ENCODE data around the gene CHST2. TPM values are rescaled to one million over a fixed set of nuclear protein-coding genes. Genes with fewer than 3 reads are reported as not detected.

Gene CHST2
- total RNA-seq, 1 experiment from 2014 or later = 2.3 TPM

GRCh38 chr3:143078883-143079282 lies 40.7 kb upstream of the CHST2 start:
- ChIA-PET POLR2A (interaction anchor here (0.7 kb wide), 1 partner anchor 696 kb away, joined by 3 read pairs; no protein-coding TSS in a partner anchor), CTCF (interaction anchor here (0.6 to 1.0 kb wide), 3 partner anchors 12 to 333 kb away, joined by 3 to 8 read pairs (median 3); no protein-coding TSS in a partner anchor)
- H3K36me3 Mint-ChIP-seq (ENCODE audit: insufficient read depth, unreplicated experiment) = no peaks in the 10 kb centered on the region
- H3K4me1 Mint-ChIP-seq (ENCODE audit: insufficient read depth, unreplicated experiment) = no peaks in the 10 kb centered on the region
- H3K27me3 Mint-ChIP-seq (ENCODE audit: insufficient read depth, unreplicated experiment) = no peaks in the 10 kb centered on the region
- TF ChIP-seq CTCF (IDR thresholded peaks at IDR 0.05; ENCODE audit: unreplicated experiment) = no peak
- DNase-seq (ENCODE audit: unreplicated experiment) = peak; percentile 35
- no peak overlapping the region for H3K4me3 Mint-ChIP-seq (ENCODE audit: unreplicated experiment)
- no peak overlapping the region for H3K27ac Mint-ChIP-seq (ENCODE audit: low read depth, unreplicated experiment)
- intact Hi-C loops (cut with micrococcal nuclease) = no loop called here
- H3K9me3 Mint-ChIP-seq (ENCODE audit: unreplicated experiment) = no peaks in the 10 kb centered on the region
- no TSS peak for BruUV-seq (replicated peaks)

- intact Hi-C loops (cut with micrococcal nuclease) = no loop called here
- no peaks in the 10 kb centered on the region for H3K4me1 Mint-ChIP-seq (ENCODE audit: insufficient read depth, unreplicated experiment)
- H3K27me3 Mint-ChIP-seq (ENCODE audit: insufficient read depth, unreplicated experiment) = no peaks in the 10 kb centered on the region
- no peak for TF ChIP-seq CTCF (IDR thresholded peaks at IDR 0.05; ENCODE audit: unreplicated experiment)
- H3K36me3 Mint-ChIP-seq (ENCODE audit: insufficient read depth, unreplicated experiment) = no peaks in the 10 kb centered on the region
- ChIA-PET POLR2A (no interaction called here), CTCF (no interaction called here)
- BruUV-seq (replicated peaks) = no TSS peak
- H3K9me3 Mint-ChIP-seq (ENCODE audit: unreplicated experiment) = no peaks in the 10 kb centered on the region
- DNase-seq (ENCODE audit: unreplicated experiment) = no peak
- no peak overlapping the region for H3K27ac Mint-ChIP-seq (ENCODE audit: low read depth, unreplicated experiment)
- no peak overlapping the region for H3K4me3 Mint-ChIP-seq (ENCODE audit: unreplicated experiment)
These were observed 39.4 kb upstream of the CHST2 start for GRCh38 chr3:143080196-143080595.

- BruUV-seq (replicated peaks) = no TSS peak
- ChIA-PET POLR2A (interaction anchor here (0.6 kb wide), 1 partner anchor 13 kb away, joined by 3 read pairs; no protein-coding TSS in a partner anchor), CTCF (interaction anchor here (1.2 kb wide), 1 partner anchor 563 kb away, joined by 4 read pairs; no protein-coding TSS in a partner anchor)
- TF ChIP-seq CTCF (IDR thresholded peaks at IDR 0.05; ENCODE audit: unreplicated experiment) = no peak
- intact Hi-C loops (cut with micrococcal nuclease) = no loop called here
- Mint-ChIP-seq H3K36me3 (ENCODE audit: insufficient read depth, unreplicated experiment) (no peaks in the 10 kb centered on the region), H3K27me3 (ENCODE audit: insufficient read depth, unreplicated experiment) (no peaks in the 10 kb centered on the region), H3K9me3 (ENCODE audit: unreplicated experiment) (no peaks in the 10 kb centered on the region), H3K27ac (ENCODE audit: low read depth, unreplicated experiment) (no peak overlapping the region), H3K4me1 (ENCODE audit: insufficient read depth, unreplicated experiment) (no peaks in the 10 kb centered on the region), H3K4me3 (ENCODE audit: unreplicated experiment) (no peak overlapping the region)
- no peak for DNase-seq (ENCODE audit: unreplicated experiment)
These were observed 38.2 kb upstream of the CHST2 start for GRCh38 chr3:143081365-143081764.

- no peaks in the 10 kb centered on the region for H3K9me3 Mint-ChIP-seq (ENCODE audit: unreplicated experiment)
- no peak for DNase-seq (ENCODE audit: unreplicated experiment)
- BruUV-seq (replicated peaks) = no TSS peak
- no peak overlapping the region for H3K4me3 Mint-ChIP-seq (ENCODE audit: unreplicated experiment)
- H3K36me3 Mint-ChIP-seq (ENCODE audit: insufficient read depth, unreplicated experiment) = no peaks in the 10 kb centered on the region
- POLR2A ChIA-PET = no interaction called here
- no peak for TF ChIP-seq CTCF (IDR thresholded peaks at IDR 0.05; ENCODE audit: unreplicated experiment)
- CTCF ChIA-PET = interaction anchor here (1.2 kb wide), 1 partner anchor 562 kb away, joined by 4 read pairs; no protein-coding TSS in a partner anchor
- intact Hi-C loops (cut with micrococcal nuclease) = no loop called here
- no peaks in the 10 kb centered on the region for H3K4me1 Mint-ChIP-seq (ENCODE audit: insufficient read depth, unreplicated experiment)
- H3K27ac Mint-ChIP-seq (ENCODE audit: low read depth, unreplicated experiment) = no peak overlapping the region
- no peaks in the 10 kb centered on the region for H3K27me3 Mint-ChIP-seq (ENCODE audit: insufficient read depth, unreplicated experiment)
These were observed 37.5 kb upstream of the CHST2 start for GRCh38 chr3:143081844-143082778.
